Measurements from ENCODE around the gene SCN10A.

DNA sequence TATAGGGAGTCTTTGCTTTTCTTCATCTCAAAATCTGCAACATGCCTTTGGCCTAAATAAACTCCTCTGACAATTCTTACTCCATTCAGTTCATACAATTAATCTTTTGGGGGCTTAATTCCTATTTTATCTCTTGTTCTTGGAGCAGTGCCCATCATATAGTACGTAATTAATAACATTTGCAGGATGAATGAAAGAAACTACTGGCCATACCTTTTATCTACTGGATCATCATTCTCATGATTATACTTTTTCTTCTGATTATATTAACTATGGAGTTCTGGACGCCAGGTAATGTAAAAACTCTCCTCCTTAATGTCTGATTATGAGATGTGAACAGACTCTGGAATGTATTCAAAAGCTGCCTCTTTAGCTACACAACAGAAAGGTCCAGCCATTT lies 120.0 kb downstream of the SCN10A start:
- TF ChIP-seq, protein P1, sequence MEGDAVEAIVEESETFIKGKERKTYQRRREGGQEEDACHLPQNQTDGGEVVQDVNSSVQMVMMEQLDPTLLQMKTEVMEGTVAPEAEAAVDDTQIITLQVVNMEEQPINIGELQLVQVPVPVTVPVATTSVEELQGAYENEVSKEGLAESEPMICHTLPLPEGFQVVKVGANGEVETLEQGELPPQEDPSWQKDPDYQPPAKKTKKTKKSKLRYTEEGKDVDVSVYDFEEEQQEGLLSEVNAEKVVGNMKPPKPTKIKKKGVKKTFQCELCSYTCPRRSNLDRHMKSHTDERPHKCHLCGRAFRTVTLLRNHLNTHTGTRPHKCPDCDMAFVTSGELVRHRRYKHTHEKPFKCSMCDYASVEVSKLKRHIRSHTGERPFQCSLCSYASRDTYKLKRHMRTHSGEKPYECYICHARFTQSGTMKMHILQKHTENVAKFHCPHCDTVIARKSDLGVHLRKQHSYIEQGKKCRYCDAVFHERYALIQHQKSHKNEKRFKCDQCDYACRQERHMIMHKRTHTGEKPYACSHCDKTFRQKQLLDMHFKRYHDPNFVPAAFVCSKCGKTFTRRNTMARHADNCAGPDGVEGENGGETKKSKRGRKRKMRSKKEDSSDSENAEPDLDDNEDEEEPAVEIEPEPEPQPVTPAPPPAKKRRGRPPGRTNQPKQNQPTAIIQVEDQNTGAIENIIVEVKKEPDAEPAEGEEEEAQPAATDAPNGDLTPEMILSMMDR (conservative IDR thresholded peaks at IDR 0.05) = no peak
- no peak for TF ChIP-seq ZFX (IDR thresholded peaks at IDR 0.05)

All from C4-2B (cell line).